GM23338 (cell line): ENCODE results near the gene DSCAML1. TPM values are rescaled to one million over a fixed set of nuclear protein-coding genes. Genes with fewer than 3 reads are reported as not detected.

ENCODE experiments used
- ATAC-seq: fragments of 200-7000 bp; cut with Tn5 transposase; 3 replicates; pipeline ENCODE4 v1.9.1; 2020
- DNase-seq: peaks from one replicate; pipeline ENCODE4 v3.0.0-alpha.2; 2015; ENCODE audit warnings: low spot score
- H2AFZ ChIP-seq: fragments of 200-600 bp; sonication (generic); 2 replicates; pipeline ENCODE4 v1.8.0; 2016; ENCODE audit warnings: antibody characterized with exemption, mild to moderate bottlenecking, moderate library complexity
- H3F3A ChIP-seq: fragments of 200-600 bp; sonication (generic); replicated peaks from 2 replicates; pipeline ENCODE4 v1.8.0; 2017; ENCODE audit warnings: antibody characterized with exemption, mixed run types, low read depth
- H3K27ac ChIP-seq: fragments of 200-600 bp; sonication (generic); 2 replicates; pipeline ENCODE4 v1.6.1; 2016; ENCODE audit warnings: low read depth
- H3K27me3 ChIP-seq: fragments of 200-600 bp; sonication (generic); 2 replicates; pipeline ENCODE4 v1.8.0; 2016; ENCODE audit warnings: mild to moderate bottlenecking, mixed run types, moderate library complexity; ENCODE audit not compliant: insufficient read depth
- H3K36me3 ChIP-seq: fragments of 200-600 bp; sonication (generic); 2 replicates; pipeline ENCODE4 v1.8.0; 2016; ENCODE audit warnings: mild to moderate bottlenecking; ENCODE audit not compliant: insufficient read depth
- H3K4me1 ChIP-seq: fragments of 200-600 bp; sonication (generic); 2 replicates; pipeline ENCODE4 v1.8.0; 2016; ENCODE audit warnings: mild to moderate bottlenecking, moderate library complexity; ENCODE audit not compliant: insufficient read depth
- H3K4me2 ChIP-seq: fragments of 200-600 bp; sonication (generic); 2 replicates; pipeline ENCODE4 v1.7.1; 2017; ENCODE audit warnings: mixed run types
- H3K4me3 ChIP-seq: fragments of 200-600 bp; sonication (generic); 2 replicates; pipeline ENCODE4 v1.6.1; 2016; ENCODE audit warnings: mixed run types
- H3K79me2 ChIP-seq: fragments of 200-600 bp; sonication (generic); replicated peaks from 2 replicates; pipeline ENCODE4 v1.8.0; 2017; ENCODE audit warnings: mild to moderate bottlenecking; ENCODE audit not compliant: insufficient read depth
- H3K9me2 ChIP-seq: fragments of 200-600 bp; sonication (generic); 2 replicates; pipeline ENCODE4 v1.8.0; 2017; ENCODE audit not compliant: insufficient read depth
- H4K20me1 ChIP-seq: fragments of 200-600 bp; sonication (generic); replicated peaks from 2 replicates; pipeline ENCODE4 v1.8.0; 2017; ENCODE audit warnings: mild to moderate bottlenecking; ENCODE audit not compliant: insufficient read depth
- H3K27ac Mint-ChIP-seq: 2 replicates; pipeline ENCODE4 v1.8.0; 2020; ENCODE audit warnings: inconsistent platforms, mild to moderate bottlenecking, moderate library complexity, mixed read lengths
- H3K27me3 Mint-ChIP-seq: 3 replicates; pipeline ENCODE4 v1.8.0; 2022; ENCODE audit warnings: low read depth, mild to moderate bottlenecking, moderate library complexity, mixed read lengths, inconsistent platforms; ENCODE audit not compliant: insufficient read depth, poor library complexity
- H3K36me3 Mint-ChIP-seq: 3 replicates; pipeline ENCODE4 v1.8.0; 2021; ENCODE audit warnings: low read depth, mild to moderate bottlenecking, inconsistent platforms, moderate library complexity, mixed read lengths
- H3K4me1 Mint-ChIP-seq: 3 replicates; pipeline ENCODE4 v1.8.0; 2020; ENCODE audit warnings: mild to moderate bottlenecking, inconsistent platforms, mixed read lengths
- H3K4me3 Mint-ChIP-seq: 3 replicates; pipeline ENCODE4 v1.8.0; 2021; ENCODE audit warnings: moderate library complexity, mild to moderate bottlenecking, inconsistent platforms, mixed read lengths
- H3K9me3 Mint-ChIP-seq: 3 replicates; pipeline ENCODE4 v1.8.0; 2020; ENCODE audit warnings: moderate library complexity, mild to moderate bottlenecking, inconsistent platforms, mixed read lengths
- CREB1 ChIP-seq: fragments of 250-450 bp; sonication (Bioruptor Pico); IDR thresholded peaks from 2 replicates; pipeline ENCODE4 v1.5.0; 2020; ENCODE audit warnings: low read depth, mild to moderate bottlenecking, moderate library complexity
- EZH2 ChIP-seq: fragments of 200-600 bp; sonication (generic); IDR thresholded peaks from one replicate; pipeline ENCODE4 v1.8.0; 2017; ENCODE audit warnings: antibody characterized with exemption, mild to moderate bottlenecking, low read depth; ENCODE audit not compliant: unreplicated experiment
- EZH2phosphoT487 ChIP-seq: fragments of 200-600 bp; sonication (generic); IDR thresholded peaks from one replicate; pipeline ENCODE4 v1.8.1; 2018; ENCODE audit warnings: antibody characterized with exemption; ENCODE audit not compliant: unreplicated experiment
- POLR2AphosphoS5 ChIP-seq: IDR thresholded peaks from 2 replicates; pipeline ENCODE4 v1.6.1; 2016; ENCODE audit warnings: antibody characterized with exemption, low read depth
- STAT1 ChIP-seq: IDR thresholded peaks from one replicate; pipeline ENCODE4 v1.6.1; 2016; ENCODE audit warnings: antibody characterized with exemption; ENCODE audit not compliant: unreplicated experiment
- ZNF114 ChIP-seq: fragments of 250-450 bp; sonication (Bioruptor Pico); IDR thresholded peaks from 2 replicates; pipeline ENCODE4 v1.5.0; 2020; ENCODE audit warnings: mild to moderate bottlenecking, moderate library complexity
- ZNF331 ChIP-seq: fragments of 250-450 bp; sonication (Bioruptor Pico); IDR thresholded peaks from 2 replicates; pipeline ENCODE4 v1.5.0; 2020; ENCODE audit warnings: low read depth, mild to moderate bottlenecking, moderate library complexity
- polyA plus RNA-seq: library from polyadenylated mRNA; unstranded; fragments of >200 nt; fragmentation: Nextera tagmentation; extraction: Ambion mirVana; gene quantifications from 2 replicates; pipeline ENCODE4 v1.2.1, GENCODE V29; 2016
- total RNA-seq: library from RNA; depleted of rRNA; stranded (reverse); fragments of >200 nt; shearing (Covaris generic); gene quantifications from 2 replicates; pipeline ENCODE4 v1.2.3, GENCODE V29; 2014
- TF ChIP-seq, protein P1 (sequence below): fragments of 250-450 bp; sonication (Bioruptor Pico); IDR thresholded peaks from 2 replicates; pipeline ENCODE4 v1.5.0; 2020; ENCODE audit warnings: mild to moderate bottlenecking, moderate library complexity
- TF ChIP-seq, protein P2 (sequence below): IDR thresholded peaks from 2 replicates; pipeline ENCODE4 v1.6.1; 2016; ENCODE audit warnings: antibody characterized with exemption
- TF ChIP-seq, protein P3 (sequence below), 2 experiments: fragments of 200-600 bp in 1 of 2; sonication (generic) in 1 of 2; conservative IDR thresholded peaks; 2 replicates each; pipeline versions ENCODE4 v1.5.1 to v1.6.1; 2016 to 2017; ENCODE audit warnings: antibody characterized with exemption in 2 of 2, low read depth in 2 of 2, mild to moderate bottlenecking in 2 of 2, moderate library complexity in 1 of 2

DSCAML1 gene
- total and polyA plus RNA-seq, 2 experiments from 2014 or later = 0.17 TPM; not detected in 1

DNA sequence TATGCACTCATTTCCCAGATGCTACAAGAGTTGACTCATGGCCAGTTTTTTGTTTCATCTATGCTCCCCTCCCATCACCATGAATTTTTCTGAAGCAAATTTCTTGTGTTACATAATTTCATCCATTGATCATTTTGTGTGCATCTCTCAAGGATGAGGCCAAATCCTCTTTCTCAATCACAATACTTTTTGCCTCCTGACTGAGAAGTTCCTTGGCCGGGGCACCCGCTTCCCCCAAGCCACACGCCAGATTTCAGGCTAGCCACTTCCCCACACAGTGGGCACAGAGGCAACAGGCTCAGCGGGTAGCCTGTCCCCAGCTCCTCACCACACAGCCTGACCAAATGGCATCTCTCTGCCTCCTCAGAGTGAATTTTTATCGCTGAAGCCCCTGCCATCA, 9.8 kb upstream of the DSCAML1 start (continued):
- TF ChIP-seq, protein P1, sequence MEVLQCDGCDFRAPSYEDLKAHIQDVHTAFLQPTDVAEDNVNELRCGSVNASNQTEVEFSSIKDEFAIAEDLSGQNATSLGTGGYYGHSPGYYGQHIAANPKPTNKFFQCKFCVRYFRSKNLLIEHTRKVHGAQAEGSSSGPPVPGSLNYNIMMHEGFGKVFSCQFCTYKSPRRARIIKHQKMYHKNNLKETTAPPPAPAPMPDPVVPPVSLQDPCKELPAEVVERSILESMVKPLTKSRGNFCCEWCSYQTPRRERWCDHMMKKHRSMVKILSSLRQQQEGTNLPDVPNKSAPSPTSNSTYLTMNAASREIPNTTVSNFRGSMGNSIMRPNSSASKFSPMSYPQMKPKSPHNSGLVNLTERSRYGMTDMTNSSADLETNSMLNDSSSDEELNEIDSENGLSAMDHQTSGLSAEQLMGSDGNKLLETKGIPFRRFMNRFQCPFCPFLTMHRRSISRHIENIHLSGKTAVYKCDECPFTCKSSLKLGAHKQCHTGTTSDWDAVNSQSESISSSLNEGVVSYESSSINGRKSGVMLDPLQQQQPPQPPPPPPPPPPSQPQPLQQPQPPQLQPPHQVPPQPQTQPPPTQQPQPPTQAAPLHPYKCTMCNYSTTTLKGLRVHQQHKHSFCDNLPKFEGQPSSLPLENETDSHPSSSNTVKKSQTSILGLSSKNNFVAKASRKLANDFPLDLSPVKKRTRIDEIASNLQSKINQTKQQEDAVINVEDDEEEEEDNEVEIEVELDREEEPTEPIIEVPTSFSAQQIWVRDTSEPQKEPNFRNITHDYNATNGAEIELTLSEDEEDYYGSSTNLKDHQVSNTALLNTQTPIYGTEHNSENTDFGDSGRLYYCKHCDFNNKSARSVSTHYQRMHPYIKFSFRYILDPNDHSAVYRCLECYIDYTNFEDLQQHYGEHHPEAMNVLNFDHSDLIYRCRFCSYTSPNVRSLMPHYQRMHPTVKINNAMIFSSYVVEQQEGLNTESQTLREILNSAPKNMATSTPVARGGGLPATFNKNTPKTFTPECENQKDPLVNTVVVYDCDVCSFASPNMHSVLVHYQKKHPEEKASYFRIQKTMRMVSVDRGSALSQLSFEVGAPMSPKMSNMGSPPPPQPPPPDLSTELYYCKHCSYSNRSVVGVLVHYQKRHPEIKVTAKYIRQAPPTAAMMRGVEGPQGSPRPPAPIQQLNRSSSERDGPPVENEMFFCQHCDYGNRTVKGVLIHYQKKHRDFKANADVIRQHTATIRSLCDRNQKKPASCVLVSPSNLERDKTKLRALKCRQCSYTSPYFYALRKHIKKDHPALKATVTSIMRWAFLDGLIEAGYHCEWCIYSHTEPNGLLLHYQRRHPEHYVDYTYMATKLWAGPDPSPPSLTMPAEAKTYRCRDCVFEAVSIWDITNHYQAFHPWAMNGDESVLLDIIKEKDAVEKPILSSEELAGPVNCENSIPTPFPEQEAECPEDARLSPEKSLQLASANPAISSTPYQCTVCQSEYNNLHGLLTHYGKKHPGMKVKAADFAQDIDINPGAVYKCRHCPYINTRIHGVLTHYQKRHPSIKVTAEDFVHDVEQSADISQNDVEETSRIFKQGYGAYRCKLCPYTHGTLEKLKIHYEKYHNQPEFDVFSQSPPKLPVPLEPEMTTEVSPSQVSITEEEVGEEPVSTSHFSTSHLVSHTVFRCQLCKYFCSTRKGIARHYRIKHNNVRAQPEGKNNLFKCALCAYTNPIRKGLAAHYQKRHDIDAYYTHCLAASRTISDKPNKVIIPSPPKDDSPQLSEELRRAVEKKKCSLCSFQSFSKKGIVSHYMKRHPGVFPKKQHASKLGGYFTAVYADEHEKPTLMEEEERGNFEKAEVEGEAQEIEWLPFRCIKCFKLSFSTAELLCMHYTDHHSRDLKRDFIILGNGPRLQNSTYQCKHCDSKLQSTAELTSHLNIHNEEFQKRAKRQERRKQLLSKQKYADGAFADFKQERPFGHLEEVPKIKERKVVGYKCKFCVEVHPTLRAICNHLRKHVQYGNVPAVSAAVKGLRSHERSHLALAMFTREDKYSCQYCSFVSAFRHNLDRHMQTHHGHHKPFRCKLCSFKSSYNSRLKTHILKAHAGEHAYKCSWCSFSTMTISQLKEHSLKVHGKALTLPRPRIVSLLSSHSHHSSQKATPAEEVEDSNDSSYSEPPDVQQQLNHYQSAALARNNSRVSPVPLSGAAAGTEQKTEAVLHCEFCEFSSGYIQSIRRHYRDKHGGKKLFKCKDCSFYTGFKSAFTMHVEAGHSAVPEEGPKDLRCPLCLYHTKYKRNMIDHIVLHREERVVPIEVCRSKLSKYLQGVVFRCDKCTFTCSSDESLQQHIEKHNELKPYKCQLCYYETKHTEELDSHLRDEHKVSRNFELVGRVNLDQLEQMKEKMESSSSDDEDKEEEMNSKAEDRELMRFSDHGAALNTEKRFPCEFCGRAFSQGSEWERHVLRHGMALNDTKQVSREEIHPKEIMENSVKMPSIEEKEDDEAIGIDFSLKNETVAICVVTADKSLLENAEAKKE (CRISPR knock-in tag) = no peak
- TF ChIP-seq, protein P2, sequence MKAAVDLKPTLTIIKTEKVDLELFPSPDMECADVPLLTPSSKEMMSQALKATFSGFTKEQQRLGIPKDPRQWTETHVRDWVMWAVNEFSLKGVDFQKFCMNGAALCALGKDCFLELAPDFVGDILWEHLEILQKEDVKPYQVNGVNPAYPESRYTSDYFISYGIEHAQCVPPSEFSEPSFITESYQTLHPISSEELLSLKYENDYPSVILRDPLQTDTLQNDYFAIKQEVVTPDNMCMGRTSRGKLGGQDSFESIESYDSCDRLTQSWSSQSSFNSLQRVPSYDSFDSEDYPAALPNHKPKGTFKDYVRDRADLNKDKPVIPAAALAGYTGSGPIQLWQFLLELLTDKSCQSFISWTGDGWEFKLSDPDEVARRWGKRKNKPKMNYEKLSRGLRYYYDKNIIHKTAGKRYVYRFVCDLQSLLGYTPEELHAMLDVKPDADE = no peak
- no peak for TF ChIP-seq POLR2AphosphoS5
- no peak for TF ChIP-seq EZH2phosphoT487
- TF ChIP-seq, protein P3, sequence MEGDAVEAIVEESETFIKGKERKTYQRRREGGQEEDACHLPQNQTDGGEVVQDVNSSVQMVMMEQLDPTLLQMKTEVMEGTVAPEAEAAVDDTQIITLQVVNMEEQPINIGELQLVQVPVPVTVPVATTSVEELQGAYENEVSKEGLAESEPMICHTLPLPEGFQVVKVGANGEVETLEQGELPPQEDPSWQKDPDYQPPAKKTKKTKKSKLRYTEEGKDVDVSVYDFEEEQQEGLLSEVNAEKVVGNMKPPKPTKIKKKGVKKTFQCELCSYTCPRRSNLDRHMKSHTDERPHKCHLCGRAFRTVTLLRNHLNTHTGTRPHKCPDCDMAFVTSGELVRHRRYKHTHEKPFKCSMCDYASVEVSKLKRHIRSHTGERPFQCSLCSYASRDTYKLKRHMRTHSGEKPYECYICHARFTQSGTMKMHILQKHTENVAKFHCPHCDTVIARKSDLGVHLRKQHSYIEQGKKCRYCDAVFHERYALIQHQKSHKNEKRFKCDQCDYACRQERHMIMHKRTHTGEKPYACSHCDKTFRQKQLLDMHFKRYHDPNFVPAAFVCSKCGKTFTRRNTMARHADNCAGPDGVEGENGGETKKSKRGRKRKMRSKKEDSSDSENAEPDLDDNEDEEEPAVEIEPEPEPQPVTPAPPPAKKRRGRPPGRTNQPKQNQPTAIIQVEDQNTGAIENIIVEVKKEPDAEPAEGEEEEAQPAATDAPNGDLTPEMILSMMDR (conservative IDR thresholded peaks at IDR 0.05; ENCODE audit: low read depth in 2 of 2) = no peak

DNA sequence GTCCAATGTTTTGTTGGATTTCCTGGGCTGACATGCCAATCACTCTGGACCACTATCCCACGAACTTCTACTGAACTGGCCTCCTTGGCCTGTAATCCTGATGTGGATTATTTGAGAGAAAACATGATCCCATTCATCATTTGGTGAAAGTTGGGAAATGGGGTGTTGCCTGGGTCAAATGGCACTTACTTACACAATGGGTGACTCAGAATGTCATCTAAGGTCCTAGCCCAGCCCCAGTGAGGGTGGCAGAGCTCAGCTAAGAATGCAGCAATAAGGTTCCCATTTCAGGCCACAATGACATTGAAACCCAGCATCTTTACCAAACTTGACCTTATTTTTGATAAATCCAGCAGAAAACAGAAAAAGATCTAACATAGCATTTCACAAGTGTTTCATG, 8.0 kb upstream of the DSCAML1 start:
- peaks cover 3% of the 10 kb centered on the region; the same call in 1 of the 3 replicates for H3K4me1 Mint-ChIP-seq
- H3K4me3 Mint-ChIP-seq = no peak overlapping the region
- ATAC-seq (no peak), DNase-seq (no peak)
- H3K79me2 ChIP-seq = no peaks in the 10 kb centered on the region
- H3K27ac Mint-ChIP-seq = no peak overlapping the region
- H3K27ac ChIP-seq = no peak overlapping the region
- no peaks in the 10 kb centered on the region for H3K9me3 Mint-ChIP-seq
- no peaks in the 10 kb centered on the region for H3K27me3 Mint-ChIP-seq
- no peaks in the 10 kb centered on the region for H4K20me1 ChIP-seq
- no peak overlapping the region for H3K4me2 ChIP-seq
- no peak overlapping the region for H3K4me3 ChIP-seq
- no peaks in the 10 kb centered on the region for H3F3A ChIP-seq
- no peaks in the 10 kb centered on the region for H3K36me3 ChIP-seq
- H3K4me1 ChIP-seq = 0 out of 2 replicates have a peak, but pooled peaks cover 3% of the 10 kb centered on the region
- H3K9me2 ChIP-seq = no peaks in the 10 kb centered on the region
- H2AFZ ChIP-seq = no peak overlapping the region
- 0 out of 2 replicates have a peak, but pooled peaks cover 4% of the 10 kb centered on the region for H3K27me3 ChIP-seq
- H3K36me3 Mint-ChIP-seq = no peaks in the 10 kb centered on the region; the same call in 2 of the 3 replicates
- TF ChIP-seq CREB1 (CRISPR knock-in tag) = no peak
- TF ChIP-seq, protein P3 (conservative IDR thresholded peaks at IDR 0.05; ENCODE audit: low read depth in 2 of 2) = no peak
- TF ChIP-seq EZH2 = no peak
- TF ChIP-seq EZH2phosphoT487 = no peak
- no peak for TF ChIP-seq STAT1
- TF ChIP-seq ZNF114 (CRISPR knock-in tag) = no peak
- TF ChIP-seq POLR2AphosphoS5 = no peak
- no peak for TF ChIP-seq ZNF331
- TF ChIP-seq, protein P2 = no peak
